Suppressor macrophage (primary cell): ENCODE measurements around the gene CDH4.
A peak's percentile ranks its signal among the peaks of the same experiment; 100 is the strongest.

Experiments
- DNase-seq, 4 experiments: peaks; one replicate each; pipeline ENCODE4 v3.0.0-alpha.2; 2020 to 2022

CDH4 gene

DNA sequence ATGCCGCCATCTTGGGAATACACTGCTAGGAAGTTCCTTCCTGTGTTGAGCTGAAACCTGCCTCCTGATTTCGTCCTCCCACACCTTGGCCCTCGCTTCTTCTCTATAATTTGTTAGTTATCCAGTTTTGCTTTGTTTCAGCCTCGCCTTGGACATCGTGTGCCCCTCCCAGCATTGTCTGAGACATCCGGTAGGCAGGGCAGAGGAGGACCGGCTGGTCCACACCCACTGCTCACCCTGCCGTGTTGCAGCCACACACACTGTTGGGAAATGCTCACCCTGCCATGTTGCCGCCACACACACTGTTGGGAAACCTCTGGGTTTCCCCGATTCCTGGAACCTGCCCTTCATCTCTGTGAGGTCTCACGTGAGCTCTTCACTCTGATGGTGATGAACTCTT is 105.1 kb downstream of the CDH4 start:
- no peak for DNase-seq

DNA sequence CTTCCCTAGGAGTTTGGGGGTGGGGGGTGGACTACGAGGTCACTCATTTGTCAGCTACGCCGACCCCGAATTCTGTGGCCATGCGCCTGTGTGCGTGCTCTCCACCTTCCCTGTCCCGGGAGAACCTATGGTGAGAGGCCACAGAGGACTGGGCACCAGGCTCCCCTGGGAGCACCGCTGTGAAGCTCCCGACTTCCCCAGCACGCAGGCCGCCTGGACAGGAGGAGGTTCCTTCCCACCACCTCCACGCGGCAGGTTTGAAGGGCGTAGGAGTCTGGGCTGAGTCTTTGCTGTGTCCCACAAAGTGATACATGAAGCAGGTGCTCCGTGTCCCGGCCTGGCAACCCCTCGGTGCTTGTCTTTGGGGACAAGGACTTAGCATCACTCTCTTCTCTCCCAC is 107.2 kb downstream of the CDH4 start:
- DNase-seq, result no peak

GRCh38 chr20:61360296-61360695 is 108.2 kb downstream of the CDH4 start:
- no peak for DNase-seq

DNA sequence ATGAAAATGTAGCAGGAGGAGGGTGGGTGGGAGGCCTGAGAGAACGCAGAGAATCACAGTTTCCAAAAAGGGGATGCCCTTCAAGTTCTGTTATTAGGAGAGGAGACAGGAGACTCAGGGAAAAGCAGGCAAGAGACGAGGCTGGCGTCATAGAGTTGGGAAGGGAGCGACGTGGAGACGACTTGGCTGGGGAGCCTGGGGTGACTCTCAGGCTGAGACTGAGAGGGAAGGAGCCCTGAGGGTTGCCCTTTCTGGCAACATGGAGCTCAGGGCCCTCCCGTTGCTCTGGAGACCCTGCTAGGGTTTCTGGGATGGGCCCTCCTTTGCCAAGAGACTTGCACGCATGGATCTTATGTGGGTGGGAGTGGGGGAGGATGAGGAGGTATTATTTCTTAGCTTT is 108.9 kb downstream of the CDH4 start:
- DNase-seq, result no peak

DNA sequence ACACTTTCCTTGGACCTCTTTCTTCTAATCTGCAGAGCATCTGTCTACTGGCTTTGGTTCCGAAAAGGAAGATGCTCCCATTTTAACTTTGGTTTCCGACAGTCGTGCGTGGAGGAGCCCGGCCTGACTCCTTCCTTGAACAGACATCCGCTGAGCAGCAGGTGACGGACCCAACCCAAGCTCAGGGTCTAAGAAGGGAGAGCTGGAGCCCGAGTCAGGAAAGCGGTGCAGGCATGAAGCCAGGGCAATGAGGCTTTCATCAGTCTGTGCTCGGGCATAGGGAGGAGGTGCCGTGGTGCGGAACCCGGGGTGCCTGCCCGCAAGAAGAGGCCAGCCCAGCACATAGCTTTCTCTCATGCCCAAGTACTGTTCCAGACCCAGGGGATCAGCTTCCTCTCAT is 109.4 kb downstream of the CDH4 start:
- DNase-seq, result no peak

- no peak for DNase-seq
Observed at GRCh38 chr20:61364147-61364546, 112.1 kb downstream of the CDH4 start.

DNA sequence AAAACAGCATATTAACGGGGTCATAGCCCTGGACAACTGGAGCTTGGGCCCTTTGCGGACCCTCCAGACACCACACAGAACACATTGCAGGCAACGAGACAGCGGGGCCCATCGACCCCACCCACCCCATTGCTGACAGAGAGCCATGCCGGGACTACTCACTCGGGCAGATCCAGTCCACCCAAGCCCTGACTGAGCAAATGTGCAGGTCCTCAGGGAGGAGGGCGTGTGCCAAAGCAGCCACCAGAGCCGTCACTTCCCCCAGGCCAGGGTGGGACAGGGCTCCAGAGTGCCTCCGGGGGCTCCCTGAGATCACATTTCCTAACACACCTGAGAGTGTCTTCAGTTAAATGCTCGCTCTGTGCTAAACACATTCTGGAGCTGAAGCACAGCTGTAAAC is 114.9 kb downstream of the CDH4 start:
- no peak for DNase-seq

GRCh38 chr20:61369731-61370520 is 117.9 kb downstream of the CDH4 start:
- no peak for DNase-seq

DNA sequence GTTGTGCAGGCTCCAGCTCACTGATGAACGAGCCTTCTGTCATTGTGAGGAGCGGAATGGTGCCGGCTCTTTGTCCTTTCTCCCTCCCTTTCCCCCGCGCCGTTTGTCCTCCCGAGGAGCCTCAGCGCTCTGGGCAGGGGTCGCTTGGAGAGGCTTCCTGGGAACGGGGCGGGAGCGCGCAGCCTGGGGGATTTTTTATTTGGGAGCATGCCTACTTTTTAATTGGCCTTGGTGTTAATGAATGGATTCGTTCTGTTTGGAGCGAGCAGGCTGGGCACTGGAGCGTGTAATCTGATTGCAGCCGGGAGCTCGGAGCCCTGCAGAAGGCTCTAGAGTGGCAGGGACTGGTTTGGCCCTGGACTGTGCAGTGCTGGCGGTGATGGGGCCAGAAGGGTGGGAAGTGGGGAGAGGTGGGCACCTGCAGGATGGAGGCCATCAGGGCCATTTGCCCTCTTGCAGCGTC is 118.8 kb downstream of the CDH4 start:
- no peak for DNase-seq

DNA sequence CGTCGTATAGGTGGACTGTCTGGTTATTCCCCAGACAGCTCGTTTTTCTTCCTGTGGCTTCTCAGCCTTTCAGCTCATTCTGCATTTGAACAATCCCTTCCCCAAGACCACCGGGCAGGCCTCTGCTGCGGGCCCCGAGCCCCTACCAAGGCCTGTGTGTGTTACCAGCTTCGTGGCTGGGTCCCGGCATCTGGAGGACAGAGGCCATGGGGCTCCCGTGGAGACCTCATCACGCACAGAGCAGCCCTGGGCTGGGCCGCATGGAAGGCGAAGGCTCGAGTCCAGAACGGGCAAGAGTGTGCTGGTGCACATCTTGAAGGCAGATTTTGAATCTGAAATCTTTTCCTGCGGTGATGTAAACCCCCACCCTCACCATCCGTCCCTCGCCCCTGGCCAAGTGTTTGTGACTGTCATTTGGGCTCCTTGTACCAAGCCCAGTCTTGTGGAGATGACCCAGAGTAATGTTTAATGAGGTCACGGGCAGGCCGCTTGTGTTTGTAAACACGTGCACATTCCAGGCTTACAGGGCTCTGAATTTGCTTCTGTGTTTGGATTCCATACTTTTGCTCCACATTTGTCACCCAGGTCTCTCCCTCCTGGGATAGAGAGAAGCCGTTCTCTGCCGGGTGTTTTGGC is 119.6 kb downstream of the CDH4 start:
- DNase-seq, result no peak

DNA sequence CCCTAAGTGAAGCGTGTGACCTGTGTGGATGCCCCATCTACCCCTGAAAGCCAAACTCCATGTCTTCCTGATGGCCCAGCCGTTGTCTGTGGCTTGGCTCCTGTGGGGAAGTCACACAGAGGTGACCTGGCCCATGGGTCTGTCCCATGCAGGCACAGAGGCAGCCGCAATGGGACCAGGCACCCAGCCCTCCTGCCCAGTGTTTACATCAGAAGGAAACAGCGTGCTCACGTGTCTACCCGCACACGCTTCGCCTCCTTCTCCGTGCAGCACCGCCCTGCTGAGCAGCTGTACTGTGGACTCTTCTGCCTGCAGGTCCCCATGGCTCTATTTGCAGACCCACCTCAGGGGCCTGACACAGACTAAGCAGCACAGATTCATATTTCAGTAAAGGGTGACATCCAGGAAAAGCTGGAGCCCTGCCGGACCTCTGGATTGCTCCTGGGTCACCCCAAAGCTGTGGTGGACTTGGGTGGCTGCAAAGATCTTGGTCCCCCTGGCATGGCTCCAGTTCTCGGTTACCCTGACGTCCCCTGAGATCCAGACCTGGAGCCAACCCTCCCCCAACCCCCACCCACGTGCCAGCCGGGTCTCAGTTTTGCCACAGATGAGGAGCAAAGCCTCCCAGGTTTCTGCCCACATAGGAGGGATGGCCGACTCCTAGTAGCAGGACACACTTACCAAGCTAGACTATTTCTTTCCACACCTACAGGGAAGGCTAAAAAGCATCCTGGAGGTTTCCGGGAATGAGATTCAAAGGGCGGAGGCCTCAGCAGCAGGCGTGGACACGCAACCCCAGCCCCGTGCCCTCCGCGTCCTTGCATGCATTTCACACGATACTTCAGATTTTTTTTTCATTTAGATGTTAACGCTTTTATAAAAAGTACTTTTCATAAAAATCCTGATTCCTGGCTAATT is 120.3 kb downstream of the CDH4 start:
- no peak for DNase-seq

GRCh38 chr20:61373055-61373399 is 121.0 kb downstream of the CDH4 start:
- DNase-seq, result no peak

DNA sequence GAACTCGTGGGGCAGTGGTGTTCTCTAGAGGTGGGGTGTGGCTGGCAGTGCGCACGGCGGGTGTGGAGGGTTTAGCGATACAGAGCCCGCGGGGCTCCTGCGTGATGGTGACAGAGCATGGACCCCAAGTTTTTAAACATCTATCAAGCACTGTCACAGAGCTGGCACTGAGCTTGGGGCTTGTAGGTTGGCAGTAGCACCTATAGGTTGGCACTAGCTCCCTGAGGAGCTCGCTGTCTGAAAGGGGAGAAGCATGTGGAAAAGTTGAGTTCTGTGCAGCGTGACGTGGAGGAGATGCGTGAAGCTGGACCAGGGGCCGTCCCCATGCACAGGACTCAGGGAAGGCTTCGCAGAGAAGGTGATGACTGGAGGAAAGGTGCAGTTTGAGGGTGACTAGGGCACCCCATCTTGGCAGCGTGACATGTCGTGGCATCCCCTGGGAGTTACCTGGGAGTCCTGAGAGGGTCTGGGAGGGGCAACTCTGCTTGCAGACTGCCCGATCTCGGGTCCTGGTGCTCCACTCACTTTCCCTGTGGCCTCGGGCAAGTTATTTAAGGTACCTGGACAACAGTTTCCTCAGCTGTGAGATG is 122.0 kb downstream of the CDH4 start:
- no peak for DNase-seq

- no peak for DNase-seq
Observed at GRCh38 chr20:61376541-61377240, 124.6 kb downstream of the CDH4 start.

GRCh38 chr20:61378694-61379355 is 126.8 kb downstream of the CDH4 start:
- no peak for DNase-seq

DNA sequence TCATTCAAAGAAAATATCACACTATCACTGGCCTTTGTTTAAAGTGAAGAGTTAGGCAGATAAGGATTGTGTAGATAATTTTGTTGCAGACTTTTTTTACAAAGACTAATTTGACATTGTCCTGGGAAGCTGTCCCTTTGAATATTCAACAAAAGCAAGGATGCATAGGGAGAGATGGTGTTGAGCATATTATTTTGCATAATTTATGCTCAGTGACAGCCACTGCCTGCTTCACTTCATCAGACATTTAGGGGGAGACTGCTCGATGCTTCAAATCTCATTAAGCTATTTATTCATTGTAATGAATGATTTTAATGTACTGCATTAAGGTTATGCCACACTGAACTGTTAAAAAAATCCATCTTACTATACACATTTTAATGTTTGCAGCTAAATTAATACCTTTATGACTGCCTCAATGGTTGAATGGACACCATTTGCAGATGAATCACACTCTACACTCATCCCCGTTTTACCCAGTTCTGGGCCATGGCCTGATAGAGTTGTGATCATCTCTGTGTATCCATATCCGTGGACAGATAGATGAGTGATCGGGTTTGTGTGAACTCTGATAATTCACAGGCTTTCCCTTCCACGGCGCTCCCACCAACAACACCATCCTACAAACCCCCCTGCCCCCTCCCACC is 128.0 kb downstream of the CDH4 start:
- DNase-seq, result no peak

DNA sequence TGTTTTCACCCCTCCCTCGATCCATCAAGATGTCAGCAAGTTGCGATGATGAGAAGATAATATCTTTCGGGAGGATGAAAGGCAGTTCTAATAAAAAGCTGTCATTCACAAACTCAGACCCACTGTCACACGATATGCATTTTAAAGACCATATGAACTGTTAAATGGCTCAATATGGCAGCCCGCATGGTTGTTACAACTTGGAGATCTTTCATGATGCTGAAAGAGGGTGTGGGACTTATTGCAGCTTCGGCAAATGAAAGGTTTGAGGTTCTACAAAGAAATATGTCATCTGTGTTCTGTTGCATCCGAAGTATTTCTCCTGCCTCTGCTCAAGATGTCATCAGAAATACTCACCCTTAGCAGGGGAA is 128.5 kb downstream of the CDH4 start:
- DNase-seq, result no peak

DNA sequence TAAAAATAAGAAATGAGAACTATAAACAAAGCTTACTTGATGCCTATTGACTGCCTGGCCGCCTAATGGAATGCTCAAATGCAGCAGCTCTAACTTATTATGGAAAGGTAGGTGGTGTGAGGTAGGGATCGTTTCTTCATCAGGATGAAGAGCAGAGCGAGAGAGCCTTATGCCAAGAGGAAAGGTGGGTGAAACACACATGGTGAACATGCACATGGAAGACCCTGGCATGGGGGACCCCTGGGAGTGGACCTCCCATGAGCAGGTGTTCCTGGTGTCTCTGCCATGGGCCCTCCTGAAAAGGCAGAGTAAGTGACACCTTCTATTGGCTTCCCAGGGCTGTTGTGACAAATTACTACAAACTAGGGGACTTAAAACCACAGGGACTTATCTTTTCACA is 130.1 kb downstream of the CDH4 start:
- no peak for DNase-seq

GRCh38 chr20:61385296-61385695 is 133.2 kb downstream of the CDH4 start:
- no peak for DNase-seq

DNA sequence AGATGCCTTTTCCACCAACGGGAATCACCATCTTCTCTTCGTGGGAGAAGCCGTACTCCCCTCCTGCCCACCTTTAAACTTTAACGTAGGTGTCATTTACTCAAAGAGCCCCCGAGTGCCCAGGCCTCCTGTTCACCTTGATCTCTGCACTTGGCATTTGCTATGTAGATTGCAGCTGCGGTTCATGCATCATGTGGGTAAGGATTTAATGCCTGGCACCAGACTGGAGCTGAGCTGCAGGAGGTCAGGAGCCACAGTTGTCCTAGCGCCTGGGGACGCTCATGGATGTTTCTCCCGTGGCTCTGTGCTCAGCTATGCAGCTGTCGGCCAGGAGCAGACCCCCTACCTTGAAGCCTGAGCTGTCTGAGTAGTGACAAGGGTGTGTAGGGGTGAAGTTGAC is 133.7 kb downstream of the CDH4 start:
- no peak for DNase-seq

- peak in 2 of 4 experiments; percentile 18 for DNase-seq
Observed at GRCh38 chr20:61387204-61387953, 135.3 kb downstream of the CDH4 start.
